Coronary artery (tissue), 2 donors: ENCODE results near the gene KCNJ12.
"Not testable (repeated sequence)": the region's sequence is repeated elsewhere in the genome, so short reads cannot be mapped to it uniquely, and the experiment has no call there.

ENCODE experiments used
- DNase-seq: peaks from one replicate; pipeline ENCODE4 v3.0.0-alpha.2; 2017; ENCODE audit warnings: low spot score
- H3K27ac ChIP-seq, 2 donors: fragments of 200-600 bp; sonication (generic); one replicate each; pipeline ENCODE4 v1.5.1; 2016 to 2019
- H3K4me3 ChIP-seq: fragments of 200-600 bp; sonication (generic); 2 replicates; pipeline ENCODE4 v1.5.1; 2016; ENCODE audit warnings: mild to moderate bottlenecking, moderate library complexity
- CTCF ChIP-seq: fragments of 200-600 bp; sonication (generic); IDR thresholded peaks from one replicate; pipeline ENCODE4 v1.5.1; 2019; ENCODE audit warnings: antibody characterized with exemption

Gene KCNJ12

GRCh38 chr17:21412207-21412681 lies 36.1 kb downstream of the KCNJ12 start:
- not testable (repeated sequence) for DNase-seq, H3K4me3 ChIP-seq, H3K27ac ChIP-seq

- H3K4me3 ChIP-seq, DNase-seq, H3K27ac ChIP-seq: not testable (repeated sequence)
These were observed 37.6 kb downstream of the KCNJ12 start for GRCh38 chr17:21413570-21414279.

GRCh38 chr17:21414616-21415015 lies 38.5 kb downstream of the KCNJ12 start:
- H3K27ac ChIP-seq, H3K4me3 ChIP-seq, DNase-seq: not testable (repeated sequence)

GRCh38 chr17:21415166-21415990 lies 39.2 kb downstream of the KCNJ12 start:
- not testable (repeated sequence) for H3K4me3 ChIP-seq, H3K27ac ChIP-seq, DNase-seq

- DNase-seq, H3K27ac ChIP-seq, H3K4me3 ChIP-seq: not testable (repeated sequence)
These were observed 40.4 kb downstream of the KCNJ12 start for GRCh38 chr17:21416471-21416981.

- not testable (repeated sequence) for H3K27ac ChIP-seq
These were observed 41.2 kb downstream of the KCNJ12 start for GRCh38 chr17:21417349-21417748.

GRCh38 chr17:21417921-21418320 lies 41.8 kb downstream of the KCNJ12 start:
- TF ChIP-seq CTCF: no peak
- Histone ChIP-seq H3K4me3 (no peak overlapping the region), H3K27ac (no peak overlapping the region)
- DNase-seq: no peak

More at GRCh38 chr17:21417349-21417748, 41.2 kb downstream of the KCNJ12 start:
- DNase-seq, H3K4me3 ChIP-seq: not testable (repeated sequence)

GRCh38 chr17:21418446-21419298 lies 42.5 kb downstream of the KCNJ12 start:
- no peak overlapping the region for H3K4me3 ChIP-seq
- H3K27ac ChIP-seq: no peak overlapping the region
- peak; percentile 45 for DNase-seq
- TF ChIP-seq CTCF: no peak

- no peak for TF ChIP-seq CTCF
- Histone ChIP-seq H3K4me3 (no peak overlapping the region), H3K27ac (no peak overlapping the region)
- peak; percentile 70 for DNase-seq
These were observed 43.4 kb downstream of the KCNJ12 start for GRCh38 chr17:21419299-21420239.

- H3K27ac ChIP-seq, H3K4me3 ChIP-seq: not testable (repeated sequence)
- DNase-seq: peak; percentile 72
These were observed 44.4 kb downstream of the KCNJ12 start for GRCh38 chr17:21420503-21421090.

GRCh38 chr17:21421421-21422310 lies 45.5 kb downstream of the KCNJ12 start:
- peak overlapping the region in 1 of 2 donors; percentile 22 for H3K27ac ChIP-seq
- peak; percentile 73 for DNase-seq
- not testable (repeated sequence) for H3K4me3 ChIP-seq
